ENCODE data around the gene MPG.

GRCh38 chr16:120756-121155 is 42.7 kb downstream of the MPG start:
- TF ChIP-seq CTCF (IDR thresholded peaks at IDR 0.05) (no peak), POLR2A (IDR thresholded peaks at IDR 0.05) (no peak)

Measured in sigmoid colon (tissue), 3 donors.